Measurements from ENCODE around the gene MMP23B.

Gene MMP23B

GRCh38 chr1:1664941-1665814 is 33.2 kb downstream of the MMP23B start:
- no peaks in the 10 kb centered on the region for H3K27me3 ChIP-seq
- H3K36me3 ChIP-seq = peaks cover 52% of the 10 kb centered on the region
- no peak for TF ChIP-seq CTCF (IDR thresholded peaks at IDR 0.05)
- no peak overlapping the region for H3K4me3 ChIP-seq (ENCODE audit: low read depth in 1 of 2, low read length in 1 of 2)
- H3K4me1 ChIP-seq (ENCODE audit: control insufficient read depth in 1 of 2, insufficient read depth in 1 of 2, low read depth in 1 of 2, low read length in 1 of 2) = peaks cover 11 to 16% of the 10 kb centered on the region in 2 experiments
- no peaks in the 10 kb centered on the region for H3K9me3 ChIP-seq
- H3K27ac ChIP-seq = no peak overlapping the region

- Histone ChIP-seq H3K27ac (no peak overlapping the region), H3K4me3 (ENCODE audit: low read depth in 1 of 2, low read length in 1 of 2) (no peak overlapping the region), H3K36me3 (peaks cover 58% of the 10 kb centered on the region), H3K9me3 (no peaks in the 10 kb centered on the region), H3K27me3 (no peaks in the 10 kb centered on the region), H3K4me1 (ENCODE audit: control insufficient read depth in 1 of 2, insufficient read depth in 1 of 2, low read depth in 1 of 2, low read length in 1 of 2) (peaks cover 11 to 16% of the 10 kb centered on the region in 2 experiments)
- TF ChIP-seq CTCF (IDR thresholded peaks at IDR 0.05) = peak; percentile 44
These were observed 33.9 kb downstream of the MMP23B start for GRCh38 chr1:1665815-1666251.

- H3K4me1 ChIP-seq (ENCODE audit: control insufficient read depth in 1 of 2, insufficient read depth in 1 of 2, low read depth in 1 of 2, low read length in 1 of 2) = peaks cover 11 to 16% of the 10 kb centered on the region in 2 experiments
- peaks cover 65% of the 10 kb centered on the region for H3K36me3 ChIP-seq
- no peak overlapping the region for H3K27ac ChIP-seq
- H3K4me3 ChIP-seq (ENCODE audit: low read depth in 1 of 2, low read length in 1 of 2) = no peak overlapping the region
- no peaks in the 10 kb centered on the region for H3K27me3 ChIP-seq
- no peaks in the 10 kb centered on the region for H3K9me3 ChIP-seq
- no peak for TF ChIP-seq CTCF (IDR thresholded peaks at IDR 0.05)
These were observed 34.6 kb downstream of the MMP23B start for GRCh38 chr1:1666526-1666925.

- TF ChIP-seq CTCF (IDR thresholded peaks at IDR 0.05) = no peak
- Histone ChIP-seq H3K36me3 (peaks cover 76% of the 10 kb centered on the region), H3K27me3 (no peaks in the 10 kb centered on the region), H3K27ac (no peak overlapping the region), H3K4me1 (ENCODE audit: control insufficient read depth in 1 of 2, insufficient read depth in 1 of 2, low read depth in 1 of 2, low read length in 1 of 2) (peaks cover 0 to 5% of the 10 kb centered on the region in 2 experiments), H3K9me3 (no peaks in the 10 kb centered on the region), H3K4me3 (ENCODE audit: low read depth in 1 of 2, low read length in 1 of 2) (no peak overlapping the region)
These were observed 37.8 kb downstream of the MMP23B start for GRCh38 chr1:1669468-1670440.

GRCh38 chr1:1670866-1671265 is 38.9 kb downstream of the MMP23B start:
- Histone ChIP-seq H3K27ac (no peak overlapping the region), H3K4me1 (ENCODE audit: control insufficient read depth in 1 of 2, insufficient read depth in 1 of 2, low read depth in 1 of 2, low read length in 1 of 2) (peaks cover 0 to 5% of the 10 kb centered on the region in 2 experiments), H3K9me3 (no peaks in the 10 kb centered on the region), H3K27me3 (no peaks in the 10 kb centered on the region), H3K36me3 (peaks cover 70% of the 10 kb centered on the region), H3K4me3 (ENCODE audit: low read depth in 1 of 2, low read length in 1 of 2) (no peak overlapping the region)
- TF ChIP-seq CTCF (IDR thresholded peaks at IDR 0.05) = no peak
